IPS-NIHi11 (cell line): Measurements from ENCODE around the gene SETDB2.
"Not testable (repeated sequence)": the region's sequence is repeated elsewhere in the genome, so short reads cannot be mapped to it uniquely, and the experiment has no call there.

Experiments used
- DNase-seq: peaks from one replicate; pipeline ENCODE4 v3.0.0; 2012; ENCODE audit warnings: mixed read lengths, low spot score

Gene SETDB2

GRCh38 chr13:49476529-49476928 lies 32.5 kb downstream of the SETDB2 start:
- no peak for DNase-seq

- no peak for DNase-seq
Measured at GRCh38 chr13:49481788-49482187, 37.7 kb downstream of the SETDB2 start.

- DNase-seq = no peak
Measured at GRCh38 chr13:49488563-49488962, 44.5 kb downstream of the SETDB2 start.

- no peak for DNase-seq
Measured at GRCh38 chr13:49494645-49495044, 50.6 kb downstream of the SETDB2 start.

GRCh38 chr13:49495783-49496762 lies 52.0 kb downstream of the SETDB2 start, which contains the start of gene PHF11:
TSS of gene PHF11 (plus strand) at chr13:49495953. CDS start at chr13:49496002, 49 bp downstream.
- peak; percentile 82 for DNase-seq

GRCh38 chr13:49496837-49497236 lies 52.8 kb downstream of the SETDB2 start:
- DNase-seq = not testable (repeated sequence)

- no peak for DNase-seq
Measured at GRCh38 chr13:49497272-49497671, 53.2 kb downstream of the SETDB2 start.

GRCh38 chr13:49498206-49498605 lies 54.1 kb downstream of the SETDB2 start:
- no peak for DNase-seq

GRCh38 chr13:49499889-49500660 lies 56.0 kb downstream of the SETDB2 start:
- no peak for DNase-seq

- no peak for DNase-seq
Measured at GRCh38 chr13:49502954-49503353, 58.9 kb downstream of the SETDB2 start.

GRCh38 chr13:49503951-49504350 lies 59.9 kb downstream of the SETDB2 start:
- no peak for DNase-seq

GRCh38 chr13:49512578-49512977 lies 68.5 kb downstream of the SETDB2 start:
- DNase-seq = no peak

GRCh38 chr13:49516467-49516866 lies 72.4 kb downstream of the SETDB2 start:
- DNase-seq = no peak

- DNase-seq = peak; percentile 39
Measured at GRCh38 chr13:49517461-49517860, 73.4 kb downstream of the SETDB2 start.

GRCh38 chr13:49521224-49521623 lies 77.2 kb downstream of the SETDB2 start:
- DNase-seq = no peak

GRCh38 chr13:49524740-49525501 lies 80.8 kb downstream of the SETDB2 start:
- no peak for DNase-seq

- no peak for DNase-seq
Measured at GRCh38 chr13:49527123-49527522, 83.0 kb downstream of the SETDB2 start.

GRCh38 chr13:49528161-49528560 lies 84.1 kb downstream of the SETDB2 start:
- DNase-seq = no peak

GRCh38 chr13:49530457-49530856 lies 86.4 kb downstream of the SETDB2 start:
- DNase-seq = no peak

GRCh38 chr13:49532593-49532992 lies 88.5 kb downstream of the SETDB2 start:
- no peak for DNase-seq

GRCh38 chr13:49533011-49533410 lies 88.9 kb downstream of the SETDB2 start:
- DNase-seq = no peak
